GM11168 (cell line): ENCODE measurements around the gene TENM4.
"Not testable (repeated sequence)": the region's sequence is repeated elsewhere in the genome, so short reads cannot be mapped to it uniquely, and the experiment has no call there.

Source experiments
- in situ Hi-C: fragments of 300-500 bp; cut with MboI; formaldehyde crosslinking; loops from one replicate; pipeline ENCODE4 v1.12.0; 2022; ENCODE audit warnings: low sequenced_read_pairs; ENCODE audit not compliant: unreplicated experiment

Gene TENM4

DNA sequence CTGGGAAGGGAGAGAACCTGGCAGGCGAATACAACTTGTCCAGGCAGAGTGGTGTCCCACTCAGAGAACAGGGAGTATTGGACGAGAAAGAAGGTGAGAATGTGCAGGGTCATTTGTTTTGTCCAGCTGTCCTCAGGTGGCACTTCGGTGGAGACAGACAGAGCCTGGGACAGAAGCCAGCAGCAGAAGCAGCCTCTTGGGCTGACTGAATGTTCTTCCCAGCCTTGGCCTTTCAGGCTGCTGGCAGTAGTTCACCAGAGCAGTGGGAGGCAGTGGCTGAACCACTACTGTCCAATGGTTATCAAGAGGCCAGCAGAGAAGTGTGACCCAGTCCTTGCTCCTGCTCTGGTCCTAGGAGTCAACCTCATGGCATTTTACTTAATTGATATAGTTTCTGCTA is 535.1 kb downstream of the TENM4 start:
- in situ Hi-C loops: no loop called here

DNA sequence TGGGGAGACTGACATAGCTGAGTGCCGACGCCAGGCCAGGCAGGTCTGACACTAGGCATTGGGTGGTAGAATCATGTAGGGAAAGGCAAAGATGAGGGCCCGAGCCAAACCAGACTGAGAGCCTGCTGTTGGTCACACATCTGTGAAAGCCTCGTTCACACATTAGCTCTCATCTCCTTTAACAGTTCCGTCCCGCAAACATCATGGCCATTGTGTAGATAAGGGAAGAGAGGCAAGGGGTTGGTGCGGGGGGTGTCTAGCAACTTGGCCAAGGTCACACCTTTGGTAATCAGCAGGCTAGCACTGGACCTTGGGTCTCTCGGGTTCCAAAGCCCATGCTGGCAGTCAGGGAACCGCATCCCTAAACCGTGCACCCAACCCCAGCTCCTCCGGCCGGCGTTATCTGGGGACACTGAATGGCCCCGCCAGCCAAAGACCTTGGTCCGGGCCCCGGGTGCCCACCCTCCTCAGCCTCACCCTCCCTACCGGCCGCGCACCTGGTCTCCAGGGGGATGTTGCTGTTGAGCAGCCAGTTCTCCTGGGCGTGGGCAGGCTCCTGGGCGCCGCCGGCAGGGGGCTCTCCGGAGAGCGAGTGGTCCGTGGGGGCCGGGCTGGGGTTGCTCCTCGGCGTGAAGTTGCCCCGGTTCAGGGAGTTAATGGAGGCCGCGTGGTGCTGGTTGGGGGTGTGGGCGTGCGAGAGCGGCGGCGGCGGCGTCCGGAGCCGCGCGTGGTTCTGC is 537.9 kb downstream of the TENM4 start:
- in situ Hi-C loops: no loop called here

DNA sequence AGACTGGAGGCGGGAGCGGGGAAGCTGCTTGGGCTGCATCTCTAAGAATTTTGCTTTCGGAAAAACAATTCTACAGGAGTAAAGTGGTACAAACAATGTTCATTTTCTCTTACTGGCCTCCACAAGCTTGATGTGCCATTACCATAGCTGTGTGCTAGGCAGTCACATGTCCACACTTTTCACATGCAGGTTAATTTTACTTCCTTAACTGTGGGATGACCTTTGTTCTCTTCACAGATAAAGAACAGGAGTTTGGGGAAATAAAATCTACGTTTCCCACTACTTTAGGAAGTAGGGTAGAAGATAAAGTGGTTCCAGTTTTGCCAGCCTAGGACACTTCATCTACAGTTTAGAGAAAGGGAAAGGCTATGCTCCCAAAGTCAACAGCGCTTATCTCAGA is 539.0 kb downstream of the TENM4 start:
- in situ Hi-C loops: no loop called here

DNA sequence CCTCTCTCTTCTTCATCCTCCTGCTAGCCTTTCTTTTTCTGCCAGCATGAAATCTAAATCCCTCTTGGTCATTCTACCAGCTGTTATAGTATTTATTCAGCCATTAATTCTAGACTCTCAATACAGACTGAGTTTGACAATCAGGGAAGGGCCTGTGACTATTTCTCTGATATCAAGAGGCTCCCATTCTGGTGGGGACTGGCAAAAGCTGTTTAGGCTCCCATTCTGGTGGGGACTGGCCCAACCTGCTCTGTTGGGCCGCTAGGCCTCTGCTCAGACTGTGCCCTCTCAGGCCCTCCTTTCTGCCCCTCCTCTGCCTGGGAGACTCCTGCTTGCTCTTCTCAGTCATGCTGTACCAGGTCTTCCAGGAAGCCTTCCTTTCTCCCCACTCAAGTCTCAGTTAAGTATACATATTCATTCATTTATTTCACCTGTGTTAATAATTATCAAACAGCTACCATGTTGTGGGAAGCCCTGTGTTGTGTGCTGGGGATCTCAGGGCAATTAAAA is 542.5 kb downstream of the TENM4 start:
- in situ Hi-C loops: no loop called here

DNA sequence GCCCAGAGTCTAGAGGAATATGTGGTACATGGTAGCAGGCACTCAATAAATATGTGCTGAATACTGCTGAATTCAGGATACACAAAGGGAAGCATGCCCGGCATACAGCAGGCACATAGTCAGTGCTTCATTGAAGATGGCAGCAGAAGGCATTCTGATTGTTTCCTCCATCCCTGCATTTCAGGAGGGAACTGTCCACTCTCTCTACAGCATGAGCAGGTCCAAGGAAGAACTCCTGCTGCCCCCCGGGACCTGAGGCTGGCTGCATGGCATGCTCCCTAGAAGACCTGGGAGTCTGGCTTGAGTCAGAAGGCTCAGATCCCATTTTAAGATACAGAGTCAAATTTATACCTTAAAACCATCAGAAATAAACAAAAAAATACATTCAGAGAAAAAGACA is 546.8 kb downstream of the TENM4 start:
- in situ Hi-C loops: no loop called here

- in situ Hi-C loops: no loop called here
Observed at GRCh38 chr11:78889698-78890097, 551.1 kb downstream of the TENM4 start.

GRCh38 chr11:78886616-78887015 is 554.2 kb downstream of the TENM4 start:
- in situ Hi-C loops: no loop called here

DNA sequence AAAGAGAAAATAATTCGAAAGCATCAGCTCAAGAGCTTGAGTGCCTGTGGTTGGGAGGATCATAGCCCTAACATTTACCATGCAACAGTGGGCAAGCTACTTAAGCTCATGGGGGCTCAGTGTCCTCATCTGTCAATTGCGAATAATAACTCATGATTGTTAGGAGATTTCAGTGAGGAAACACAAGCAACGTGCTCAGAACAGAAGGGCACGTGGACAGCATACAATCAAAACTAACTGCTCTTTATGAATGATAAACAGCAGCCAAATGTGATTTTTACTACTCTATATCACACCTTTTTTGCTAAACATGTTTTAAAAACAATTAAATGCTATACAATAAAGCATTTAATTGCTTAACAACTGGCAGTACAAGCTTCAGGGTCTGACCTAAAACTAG is 556.1 kb downstream of the TENM4 start:
- in situ Hi-C loops: no loop called here

DNA sequence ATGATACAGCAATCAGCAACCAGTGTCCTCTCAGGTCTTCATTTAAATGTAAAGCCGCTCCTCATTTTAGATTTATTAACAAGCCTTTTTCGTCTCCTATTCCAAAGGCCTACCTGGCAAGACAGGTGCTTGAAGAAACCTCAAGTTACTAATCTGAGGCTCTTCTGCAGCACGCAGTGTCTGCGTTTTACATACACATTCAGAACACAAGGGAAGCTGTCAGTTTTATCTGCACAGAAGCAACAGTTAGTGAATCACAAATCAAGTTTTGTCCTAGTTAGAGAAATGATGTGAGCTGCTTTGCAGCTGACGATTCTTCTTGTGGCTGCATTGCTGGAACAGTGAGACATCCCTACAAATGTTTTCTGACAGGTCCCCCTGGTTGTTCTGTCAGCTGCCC is 557.3 kb downstream of the TENM4 start:
- in situ Hi-C loops: no loop called here

- in situ Hi-C loops: not testable (repeated sequence)
Observed at GRCh38 chr11:78879094-78879980, 561.5 kb downstream of the TENM4 start.

DNA sequence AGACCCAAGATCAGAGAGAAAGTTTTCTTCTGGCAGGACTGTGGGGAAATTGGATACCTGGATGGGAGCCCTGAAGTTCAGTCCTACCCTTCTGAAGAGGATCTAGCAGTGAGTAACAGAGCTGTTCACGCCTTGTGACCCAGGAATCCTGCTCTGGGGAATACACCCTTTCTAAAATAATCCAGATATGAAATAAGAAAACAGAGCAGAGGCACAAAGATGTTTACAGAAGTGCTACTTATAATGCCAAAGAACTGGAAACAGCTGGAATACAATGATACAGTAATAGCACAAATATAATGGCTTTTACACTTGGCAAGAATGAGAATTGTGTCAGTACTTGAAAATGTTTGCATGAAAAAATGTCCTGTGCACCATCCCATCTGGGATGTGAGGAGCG is 562.2 kb downstream of the TENM4 start:
- in situ Hi-C loops: no loop called here

GRCh38 chr11:78876676-78877075 is 564.2 kb downstream of the TENM4 start:
- in situ Hi-C loops: no loop called here

GRCh38 chr11:78870655-78871054 is 570.2 kb downstream of the TENM4 start:
- in situ Hi-C loops: no loop called here

DNA sequence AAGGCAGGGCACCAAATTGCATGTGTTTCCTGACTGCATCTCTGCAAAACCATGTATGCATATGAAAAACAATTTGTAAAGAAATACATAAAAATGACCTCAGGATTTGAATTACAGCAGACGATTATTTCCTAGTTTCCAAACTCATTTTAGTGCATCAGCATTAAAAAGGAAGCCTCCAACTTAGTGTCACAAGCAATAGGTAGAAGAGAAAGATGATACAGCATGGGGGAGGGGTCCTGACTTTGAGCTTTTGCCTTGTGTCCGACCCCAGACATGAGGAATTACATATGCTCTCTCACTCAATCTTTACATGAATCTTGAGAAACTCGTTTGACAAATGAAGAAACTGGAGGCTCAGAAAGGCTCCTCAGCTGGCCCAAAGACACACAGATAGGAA is 571.5 kb downstream of the TENM4 start:
- in situ Hi-C loops: no loop called here

GRCh38 chr11:78868563-78868962 is 572.3 kb downstream of the TENM4 start:
- in situ Hi-C loops: no loop called here

DNA sequence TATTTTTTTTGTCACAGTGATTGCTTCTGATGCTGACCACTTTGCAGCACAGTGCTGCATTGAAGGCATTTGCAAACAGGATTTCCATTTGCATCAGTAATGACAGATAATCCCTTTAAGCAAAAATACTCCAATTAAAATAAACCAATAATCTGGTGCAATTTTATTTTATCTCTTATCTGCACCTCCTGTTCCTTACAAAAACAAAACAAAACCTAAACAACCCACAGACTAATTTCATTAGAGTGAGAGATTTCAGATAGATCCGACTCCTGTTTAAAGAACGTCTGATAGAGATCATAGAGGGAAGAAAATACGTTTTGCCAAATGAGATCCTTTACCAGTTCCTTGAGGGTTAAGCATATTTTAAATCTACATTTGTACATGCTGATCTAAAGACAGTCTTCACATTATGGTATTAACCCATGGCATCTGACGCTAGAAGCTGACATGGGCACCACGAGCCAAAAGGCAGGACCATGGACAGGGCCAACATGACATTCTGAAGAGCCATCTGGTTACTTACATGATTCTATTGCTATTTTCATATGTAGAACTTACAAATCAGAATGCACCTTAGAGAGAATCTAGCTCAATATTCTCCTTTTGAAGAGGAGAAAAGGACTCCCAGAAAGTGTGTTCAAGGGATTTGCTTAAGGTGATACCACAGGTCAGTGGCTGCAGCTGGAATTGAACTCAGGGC is 580.0 kb downstream of the TENM4 start:
- in situ Hi-C loops: no loop called here

DNA sequence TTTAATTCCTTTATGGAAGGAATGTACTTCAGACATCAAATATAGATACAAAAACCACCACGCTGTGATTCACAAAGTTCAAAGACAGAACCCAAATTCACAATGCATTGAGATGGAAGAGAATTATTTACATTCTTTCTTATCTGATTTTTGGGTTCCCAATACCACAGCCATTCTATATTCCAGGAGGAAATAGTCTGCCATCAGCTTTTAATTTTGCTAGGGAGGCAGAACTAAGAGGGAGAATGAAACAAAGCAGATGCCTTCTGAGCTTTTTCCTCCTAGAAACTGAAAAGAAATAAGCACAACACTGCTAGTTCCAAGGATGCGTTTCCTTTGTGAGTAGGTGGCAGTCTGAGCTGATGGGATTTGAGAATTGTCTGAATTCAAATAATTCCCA is 583.1 kb downstream of the TENM4 start:
- in situ Hi-C loops: no loop called here

GRCh38 chr11:78856211-78856610 is 584.6 kb downstream of the TENM4 start:
- in situ Hi-C loops: no loop called here

GRCh38 chr11:78855116-78855515 is 585.7 kb downstream of the TENM4 start:
- in situ Hi-C loops: no loop called here

DNA sequence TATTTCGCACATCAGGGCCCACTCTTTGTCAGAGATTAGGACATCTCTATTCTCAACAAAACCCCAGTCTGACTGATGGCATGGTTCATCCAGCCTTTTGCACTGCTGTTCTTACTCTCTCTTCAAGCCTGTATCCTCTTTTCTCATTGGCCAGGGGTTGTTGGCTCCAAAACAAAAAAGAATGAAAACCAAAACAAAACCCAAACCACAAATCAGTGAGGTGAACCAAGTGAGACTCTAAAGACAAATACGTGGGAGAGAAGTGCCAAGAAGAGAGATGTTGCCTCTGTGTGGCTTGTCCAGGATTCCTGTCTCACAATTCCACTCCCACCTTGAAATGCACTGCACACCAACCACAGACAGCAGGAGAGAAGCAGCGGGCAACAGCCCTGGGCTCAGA is 587.3 kb downstream of the TENM4 start:
- in situ Hi-C loops: no loop called here
